Measurements from ENCODE around the gene SPAG8. TPM values are rescaled to one million over a fixed set of nuclear protein-coding genes. Genes with fewer than 3 reads are reported as not detected.

The SPAG8 gene
- total RNA-seq, 2 experiments from 2014 or later: 1.1 to 1.4 TPM

- CTCF ChIA-PET: interaction anchor here (0.5 to 3.1 kb wide), 46 partner anchors 8 to 389 kb away, joined by 3 to 66 read pairs (median 5); partner anchors contain the start of genes FAM221B, HINT2, SPAG8 and TMEM8B
- Mint-ChIP-seq H3K9me3 (no peaks in the 10 kb centered on the region), H3K4me3 (no peak overlapping the region), H3K36me3 (no peaks in the 10 kb centered on the region), H3K27me3 (no peaks in the 10 kb centered on the region), H3K27ac (no peak overlapping the region), H3K4me1 (ENCODE audit: low read depth) (peaks cover 5% of the 10 kb centered on the region)
- POLR2A ChIA-PET: no interaction called here
- no peak for DNase-seq
- intact Hi-C loops (cut with micrococcal nuclease): no loop called here
Measured at GRCh38 chr9:35789541-35789940, 22.5 kb downstream of the SPAG8 start.

DNA sequence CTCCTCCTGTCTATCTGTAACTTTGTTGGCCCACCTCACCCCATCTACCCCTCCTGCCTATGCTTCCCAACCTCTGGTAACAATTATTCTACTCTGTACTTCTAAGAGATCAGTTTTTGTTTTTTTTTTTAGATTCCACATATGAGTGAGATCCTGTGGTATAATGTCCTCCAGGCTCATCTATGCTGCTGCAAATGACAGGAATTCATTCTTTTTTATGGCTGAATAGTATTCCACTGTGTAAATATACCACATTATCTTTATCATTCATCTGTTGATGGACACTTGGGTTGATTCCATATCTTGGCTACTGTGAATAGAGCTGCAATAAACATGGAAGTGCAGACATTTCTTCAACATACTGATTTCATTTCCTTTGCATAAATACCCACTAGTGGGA lies 28.6 kb downstream of the SPAG8 start:
- DNase-seq: no peak
- no peak overlapping the region for H3K4me3 Mint-ChIP-seq
- POLR2A ChIA-PET: no interaction called here
- H3K27ac Mint-ChIP-seq: no peak overlapping the region
- CTCF ChIA-PET: interaction anchor here (1.2 to 2.5 kb wide), 2 partner anchors 22 to 99 kb away, joined by 3 to 7 read pairs; no protein-coding TSS in a partner anchor
- H3K9me3 Mint-ChIP-seq: no peaks in the 10 kb centered on the region
- H3K27me3 Mint-ChIP-seq: no peaks in the 10 kb centered on the region
- intact Hi-C loops (cut with micrococcal nuclease): no loop called here
- no peaks in the 10 kb centered on the region for H3K4me1 Mint-ChIP-seq (ENCODE audit: low read depth)
- H3K36me3 Mint-ChIP-seq: peaks cover 10% of the 10 kb centered on the region

GRCh38 chr9:35781066-35781465 lies 31.0 kb downstream of the SPAG8 start:
- CTCF ChIA-PET: interaction anchor here (1.2 to 2.5 kb wide), 3 partner anchors 9 to 101 kb away, joined by 3 to 8 read pairs (median 7); no protein-coding TSS in a partner anchor
- Mint-ChIP-seq H3K4me3 (no peak overlapping the region), H3K9me3 (no peaks in the 10 kb centered on the region), H3K4me1 (ENCODE audit: low read depth) (no peaks in the 10 kb centered on the region), H3K27ac (no peak overlapping the region), H3K27me3 (no peaks in the 10 kb centered on the region), H3K36me3 (peaks cover 10% of the 10 kb centered on the region)
- DNase-seq: no peak
- intact Hi-C loops (cut with micrococcal nuclease): no loop called here
- POLR2A ChIA-PET: no interaction called here

GRCh38 chr9:35778496-35778895 lies 33.6 kb downstream of the SPAG8 start:
- H3K27me3 Mint-ChIP-seq: no peaks in the 10 kb centered on the region
- POLR2A ChIA-PET: no interaction called here
- DNase-seq: no peak
- CTCF ChIA-PET: interaction anchor here (1.3 to 2.2 kb wide), 3 partner anchors 12 to 104 kb away, joined by 7 to 11 read pairs (median 11); no protein-coding TSS in a partner anchor
- H3K27ac Mint-ChIP-seq: no peak overlapping the region
- no peak overlapping the region for H3K4me3 Mint-ChIP-seq
- intact Hi-C loops (cut with micrococcal nuclease): no loop called here
- no peaks in the 10 kb centered on the region for H3K9me3 Mint-ChIP-seq
- peaks cover 3% of the 10 kb centered on the region for H3K36me3 Mint-ChIP-seq
- no peaks in the 10 kb centered on the region for H3K4me1 Mint-ChIP-seq (ENCODE audit: low read depth)

- no peak overlapping the region for H3K4me3 Mint-ChIP-seq
- no peaks in the 10 kb centered on the region for H3K27me3 Mint-ChIP-seq
- intact Hi-C loops (cut with micrococcal nuclease): no loop called here
- H3K36me3 Mint-ChIP-seq: no peaks in the 10 kb centered on the region
- ChIA-PET CTCF (interaction anchor here (1.2 to 2.2 kb wide), 4 partner anchors 13 to 41 kb away, joined by 3 to 7 read pairs (median 6); no protein-coding TSS in a partner anchor), POLR2A (no interaction called here)
- H3K9me3 Mint-ChIP-seq: no peaks in the 10 kb centered on the region
- H3K27ac Mint-ChIP-seq: no peak overlapping the region
- no peaks in the 10 kb centered on the region for H3K4me1 Mint-ChIP-seq (ENCODE audit: low read depth)
- DNase-seq: no peak
Measured at GRCh38 chr9:35776018-35776417, 36.0 kb downstream of the SPAG8 start.

DNA sequence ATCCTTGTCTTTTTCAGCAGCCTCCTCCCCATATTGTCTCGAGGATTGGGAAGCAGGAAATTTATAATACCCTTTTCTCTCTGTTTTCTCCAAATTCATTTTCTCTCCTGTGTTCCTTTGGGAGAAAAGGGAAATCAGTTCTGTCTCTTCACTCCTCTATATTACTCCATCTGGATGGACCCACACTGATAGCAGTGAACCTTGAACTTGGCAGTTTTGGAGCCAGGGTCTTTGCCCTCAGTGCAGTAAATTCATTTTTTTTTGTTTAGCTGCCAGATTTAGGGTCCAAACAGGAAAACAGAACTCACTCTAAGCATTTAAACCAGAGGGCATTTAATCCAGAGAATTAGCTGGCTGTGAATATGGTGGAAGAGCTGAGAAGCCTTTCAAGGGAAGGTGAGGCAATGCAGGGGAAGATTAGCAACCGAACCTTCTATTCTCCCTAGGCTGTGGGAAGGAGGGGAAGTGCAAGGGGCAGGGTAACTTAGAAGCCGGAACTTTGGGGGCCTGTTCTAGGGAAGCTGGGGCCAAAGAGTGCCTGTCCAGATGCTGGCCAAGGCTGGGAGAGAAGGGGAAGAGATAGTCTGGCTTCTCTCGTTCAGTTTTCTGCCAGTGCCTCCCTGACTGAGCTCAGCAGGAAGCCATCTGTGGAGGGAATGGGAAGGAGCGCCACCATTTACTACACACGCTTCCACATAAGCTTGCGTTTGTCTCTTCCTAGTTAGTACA lies 37.0 kb downstream of the SPAG8 start:
- Mint-ChIP-seq H3K4me1 (ENCODE audit: low read depth) (no peaks in the 10 kb centered on the region), H3K9me3 (no peaks in the 10 kb centered on the region), H3K27ac (no peak overlapping the region), H3K4me3 (no peak overlapping the region), H3K27me3 (no peaks in the 10 kb centered on the region), H3K36me3 (no peaks in the 10 kb centered on the region)
- CTCF ChIA-PET: interaction anchor here (0.7 to 2.2 kb wide), 6 partner anchors 14 to 40 kb away, joined by 3 to 7 read pairs (median 4); no protein-coding TSS in a partner anchor
- no peak for DNase-seq
- intact Hi-C loops (cut with micrococcal nuclease): no loop called here
- POLR2A ChIA-PET: no interaction called here

- Mint-ChIP-seq H3K36me3 (no peaks in the 10 kb centered on the region), H3K9me3 (no peaks in the 10 kb centered on the region), H3K27ac (no peak overlapping the region), H3K4me3 (no peak overlapping the region), H3K27me3 (no peaks in the 10 kb centered on the region), H3K4me1 (ENCODE audit: low read depth) (no peaks in the 10 kb centered on the region)
- intact Hi-C loops (cut with micrococcal nuclease): no loop called here
- ChIA-PET POLR2A (interaction anchor here (1.6 kb wide), 1 partner anchor 11 kb away, joined by 3 read pairs; no protein-coding TSS in a partner anchor), CTCF (interaction anchor here (1.2 kb wide), 3 partner anchors 18 to 110 kb away, joined by 3 to 7 read pairs (median 3); no protein-coding TSS in a partner anchor)
- no peak for DNase-seq
Measured at GRCh38 chr9:35771943-35772342, 40.1 kb downstream of the SPAG8 start.

DNA sequence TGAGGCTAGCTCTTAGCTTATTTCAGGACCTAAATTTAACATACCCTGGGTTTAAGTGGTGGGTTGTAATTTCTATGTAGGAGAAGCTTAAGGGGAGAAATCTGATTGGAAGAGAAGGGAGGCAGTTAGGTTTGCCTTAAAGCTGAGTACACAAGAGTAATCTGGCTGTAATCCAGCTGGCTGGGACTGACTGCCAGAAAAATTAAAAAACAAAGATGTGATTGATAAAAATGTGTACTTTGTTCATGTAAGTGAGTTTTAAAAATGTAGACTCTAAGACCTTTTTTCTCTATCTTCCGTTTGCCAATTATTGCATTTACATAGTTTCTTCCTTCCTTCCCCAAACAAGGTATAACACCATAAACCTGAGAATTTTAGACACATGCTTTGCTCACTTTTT lies 40.5 kb downstream of the SPAG8 start:
- no peak overlapping the region for H3K4me3 Mint-ChIP-seq
- DNase-seq: no peak
- ChIA-PET POLR2A (no interaction called here), CTCF (interaction anchor here (1.0 to 1.2 kb wide), 4 partner anchors 19 to 110 kb away, joined by 3 to 7 read pairs (median 3); no protein-coding TSS in a partner anchor)
- H3K4me1 Mint-ChIP-seq (ENCODE audit: low read depth): no peaks in the 10 kb centered on the region
- H3K27me3 Mint-ChIP-seq: no peaks in the 10 kb centered on the region
- no peak overlapping the region for H3K27ac Mint-ChIP-seq
- H3K36me3 Mint-ChIP-seq: no peaks in the 10 kb centered on the region
- intact Hi-C loops (cut with micrococcal nuclease): no loop called here
- no peaks in the 10 kb centered on the region for H3K9me3 Mint-ChIP-seq

GRCh38 chr9:35771075-35771433 lies 41.0 kb downstream of the SPAG8 start:
- Mint-ChIP-seq H3K36me3 (no peaks in the 10 kb centered on the region), H3K27me3 (no peaks in the 10 kb centered on the region), H3K27ac (no peak overlapping the region), H3K4me1 (ENCODE audit: low read depth) (peaks cover 4% of the 10 kb centered on the region), H3K4me3 (no peak overlapping the region), H3K9me3 (no peaks in the 10 kb centered on the region)
- ChIA-PET CTCF (interaction anchor here (0.6 to 1.2 kb wide), 5 partner anchors 8 to 111 kb away, joined by 3 to 7 read pairs (median 3); no protein-coding TSS in a partner anchor), POLR2A (no interaction called here)
- intact Hi-C loops (cut with micrococcal nuclease): no loop called here
- DNase-seq: no peak

GRCh38 chr9:35769763-35770162 lies 42.3 kb downstream of the SPAG8 start:
- Mint-ChIP-seq H3K9me3 (no peaks in the 10 kb centered on the region), H3K27ac (no peak overlapping the region), H3K27me3 (no peaks in the 10 kb centered on the region), H3K4me3 (no peak overlapping the region), H3K36me3 (no peaks in the 10 kb centered on the region), H3K4me1 (ENCODE audit: low read depth) (peaks cover 5% of the 10 kb centered on the region)
- no peak for DNase-seq
- intact Hi-C loops (cut with micrococcal nuclease): no loop called here
- POLR2A ChIA-PET: no interaction called here
- CTCF ChIA-PET: interaction anchor here (0.7 to 1.5 kb wide), 4 partner anchors 19 to 158 kb away, joined by 3 to 4 read pairs (median 3); no protein-coding TSS in a partner anchor

GRCh38 chr9:35767458-35767857 lies 44.6 kb downstream of the SPAG8 start:
- Mint-ChIP-seq H3K27me3 (no peaks in the 10 kb centered on the region), H3K9me3 (no peaks in the 10 kb centered on the region), H3K4me1 (ENCODE audit: low read depth) (peaks cover 5% of the 10 kb centered on the region), H3K27ac (no peak overlapping the region), H3K36me3 (no peaks in the 10 kb centered on the region), H3K4me3 (no peak overlapping the region)
- intact Hi-C loops (cut with micrococcal nuclease): no loop called here
- ChIA-PET POLR2A (no interaction called here), CTCF (interaction anchor here (1.0 kb wide), 1 partner anchor 115 kb away, joined by 4 read pairs; no protein-coding TSS in a partner anchor)
- no peak for DNase-seq

- Mint-ChIP-seq H3K4me3 (no peak overlapping the region), H3K4me1 (ENCODE audit: low read depth) (peaks cover 8% of the 10 kb centered on the region), H3K27me3 (no peaks in the 10 kb centered on the region), H3K27ac (no peak overlapping the region), H3K36me3 (no peaks in the 10 kb centered on the region), H3K9me3 (no peaks in the 10 kb centered on the region)
- intact Hi-C loops (cut with micrococcal nuclease): no loop called here
- no peak for DNase-seq
- ChIA-PET POLR2A (no interaction called here), CTCF (interaction anchor here (1.0 kb wide), 1 partner anchor 115 kb away, joined by 4 read pairs; no protein-coding TSS in a partner anchor)
Measured at GRCh38 chr9:35766997-35767396, 45.1 kb downstream of the SPAG8 start.
